H1 (cell line): ENCODE results near the gene TGFB1I1. TPM values are rescaled to one million over a fixed set of nuclear protein-coding genes. Genes with fewer than 3 reads are reported as not detected.

Experiments
- CTCF ChIA-PET: fragments of 300-600 bp; sonication (Branson Sonifier 250); formaldehyde crosslinking; loops from one replicate; lab custom pipeline; 2021; ENCODE audit not compliant: partially characterized antibody; lab: Charles Lee
- POLR2A ChIA-PET: fragments of 300-600 bp; sonication (Branson Sonifier 250); formaldehyde crosslinking; loops from one replicate; lab custom pipeline; 2021; ENCODE audit warnings: inconsistent platforms; ENCODE audit not compliant: partially characterized antibody; lab: Charles Lee
- DNase-seq, 2 experiments: peaks; one replicate each; pipeline versions ENCODE4 v3.0.0 to v3.0.0-alpha.2; 2010 to 2022; ENCODE audit warnings: low spot score in 2 of 2, low read depth in 1 of 2, mixed read lengths in 1 of 2
- FAIRE-seq: peaks from 2 replicates; lab custom pipeline; 2011; peaks lifted over from hg19 to GRCh38; lab: Jason Lieb, UNC
- H2AFZ ChIP-seq: 2 replicates; pipeline ENCODE4 v1.8.1; 2012; ENCODE audit warnings: low read length, inconsistent platforms
- H2AK5ac ChIP-seq: 2 replicates; pipeline ENCODE4 v1.6.1; 2013; ENCODE audit warnings: low read depth, low read length
- H2BK120ac ChIP-seq: replicated peaks from 2 replicates; pipeline ENCODE3; 2013; ENCODE audit warnings: low read depth, low read length, inconsistent platforms
- H2BK12ac ChIP-seq: 2 replicates; pipeline ENCODE4 v1.6.1; 2013; ENCODE audit warnings: low read depth, low read length
- H2BK15ac ChIP-seq: 2 replicates; pipeline ENCODE4 v1.6.1; 2013; ENCODE audit warnings: low read length
- H2BK20ac ChIP-seq: 2 replicates; pipeline ENCODE4 v1.6.1; 2013; ENCODE audit warnings: low read length
- H2BK5ac ChIP-seq: 2 replicates; pipeline ENCODE4 v1.6.1; 2013; ENCODE audit warnings: low read depth, low read length
- H3K14ac ChIP-seq: 2 replicates; pipeline ENCODE4 v1.6.1; 2013; ENCODE audit warnings: inconsistent platforms; ENCODE audit not compliant: insufficient read length
- H3K18ac ChIP-seq: 2 replicates; pipeline ENCODE4 v1.6.1; 2013; ENCODE audit warnings: low read length; ENCODE audit errors: extremely low read depth
- H3K23ac ChIP-seq: 2 replicates; pipeline ENCODE4 v1.6.1; 2013; ENCODE audit warnings: inconsistent platforms; ENCODE audit not compliant: insufficient read length
- H3K23me2 ChIP-seq: 2 replicates; pipeline ENCODE4 v1.6.1; 2013; ENCODE audit warnings: low read depth, low read length
- H3K27ac ChIP-seq: 2 replicates; pipeline ENCODE4 v1.6.1; 2011; ENCODE audit warnings: low read depth, low read length, inconsistent platforms
- H3K27me3 ChIP-seq, 4 experiments: replicated peaks in 1 of 4; 1 replicate in 1 of 4; 2 replicates in 3 of 4; pipeline versions ENCODE4 v1.6.1 to v1.8.1; 2011 to 2013; ENCODE audit warnings: low read length in 3 of 4, mild to moderate bottlenecking in 3 of 4, inconsistent platforms in 2 of 4, mixed read lengths in 2 of 4, moderate library complexity in 1 of 4; ENCODE audit not compliant: control insufficient read depth in 3 of 4, insufficient read depth in 3 of 4; ENCODE audit errors: extremely low read depth in 1 of 4
- H3K36me3 ChIP-seq, 4 experiments: 2 replicates each; pipeline versions ENCODE4 v1.6.1 to v1.8.1; 2011 to 2013; ENCODE audit warnings: mild to moderate bottlenecking in 4 of 4, low read length in 3 of 4, moderate library complexity in 2 of 4, control low read depth in 1 of 4, inconsistent platforms in 1 of 4; ENCODE audit not compliant: insufficient read depth in 4 of 4, control insufficient read depth in 2 of 4
- H3K4ac ChIP-seq: replicated peaks from 2 replicates; pipeline ENCODE3; 2013; ENCODE audit warnings: low read length, low read depth, mixed read lengths, inconsistent platforms; ENCODE audit not compliant: insufficient read length
- H3K4me1 ChIP-seq, 4 experiments: replicated peaks in 1 of 4; 1 replicate in 1 of 4; 2 replicates in 3 of 4; pipeline versions ENCODE4 v1.6.1 to v1.8.1; 2011 to 2013; ENCODE audit warnings: low read length in 3 of 4, inconsistent platforms in 2 of 4, mixed read lengths in 1 of 4; ENCODE audit not compliant: insufficient read depth in 4 of 4, control insufficient read depth in 3 of 4
- H3K4me2 ChIP-seq, 2 experiments: 2 replicates each; pipeline versions ENCODE4 v1.6.1 to v1.8.1; 2011 to 2013; ENCODE audit warnings: low read depth in 2 of 2, low read length in 2 of 2, control low read depth in 1 of 2, inconsistent platforms in 1 of 2, mild to moderate bottlenecking in 1 of 2; ENCODE audit not compliant: insufficient read depth in 1 of 2
- H3K4me3 ChIP-seq, 4 experiments: fragments of 200-600, 300-600 bp in 1 of 4; sonication (generic), shearing (Covaris generic), sonication (Bioruptor Twin) in 1 of 4; 2 replicates each; pipeline versions ENCODE4 v1.5.1 to v1.8.1; 2011 to 2016; ENCODE audit warnings: low read length in 4 of 4, low read depth in 3 of 4, control low read depth in 2 of 4, inconsistent platforms in 2 of 4, mild to moderate bottlenecking in 2 of 4, mixed read lengths in 1 of 4, moderate library complexity in 1 of 4; ENCODE audit not compliant: insufficient read depth in 2 of 4; ENCODE audit errors: extremely low read depth in 1 of 4
- H3K56ac ChIP-seq: replicated peaks from 2 replicates; pipeline ENCODE3; 2013; ENCODE audit warnings: low read depth, mild to moderate bottlenecking, mixed read lengths, low read length, inconsistent platforms; ENCODE audit not compliant: insufficient read length
- H3K79me1 ChIP-seq: 2 replicates; pipeline ENCODE4 v1.6.1; 2013; ENCODE audit warnings: low read depth, low read length, control low read depth
- H3K79me2 ChIP-seq, 2 experiments: 2 replicates each; pipeline versions ENCODE4 v1.6.1 to v1.8.1; 2012 to 2013; ENCODE audit warnings: low read length in 2 of 2, mild to moderate bottlenecking in 2 of 2, inconsistent platforms in 1 of 2; ENCODE audit not compliant: insufficient read depth in 2 of 2, control insufficient read depth in 1 of 2
- H3K9ac ChIP-seq, 4 experiments: replicated peaks in 1 of 4; 1 replicate in 1 of 4; 2 replicates in 3 of 4; pipeline versions ENCODE4 v1.6.1 to v1.8.1; 2011 to 2013; ENCODE audit warnings: low read depth in 3 of 4, low read length in 3 of 4, control low read depth in 2 of 4, mild to moderate bottlenecking in 2 of 4, moderate library complexity in 2 of 4, inconsistent platforms in 1 of 4; ENCODE audit errors: extremely low read depth in 1 of 4
- H3K9me3 ChIP-seq, 2 experiments: 2 replicates each; pipeline versions ENCODE4 v1.6.1 to v1.8.1; 2012 to 2013; ENCODE audit warnings: mild to moderate bottlenecking in 2 of 2, moderate library complexity in 2 of 2, control low read depth in 1 of 2, inconsistent platforms in 1 of 2, low read depth in 1 of 2, low read length in 1 of 2, mixed read lengths in 1 of 2; ENCODE audit not compliant: insufficient read depth in 2 of 2
- H4K20me1 ChIP-seq, 2 experiments: replicated peaks in 1 of 2; 2 replicates each; pipeline versions ENCODE3 to v1.8.1; 2011 to 2013; ENCODE audit warnings: inconsistent platforms in 2 of 2, low read length in 2 of 2, mild to moderate bottlenecking in 1 of 2; ENCODE audit not compliant: insufficient read depth in 2 of 2, control insufficient read depth in 1 of 2
- H4K5ac ChIP-seq: 2 replicates; pipeline ENCODE4 v1.6.1; 2013; ENCODE audit warnings: low read length, low read depth, mixed read lengths, inconsistent platforms; ENCODE audit not compliant: insufficient read length
- H4K8ac ChIP-seq: 2 replicates; pipeline ENCODE4 v1.8.0; 2013; ENCODE audit warnings: mild to moderate bottlenecking, moderate library complexity, low read length, inconsistent platforms; ENCODE audit not compliant: insufficient read depth; ENCODE audit errors: extremely low read depth
- H4K91ac ChIP-seq: replicated peaks from 2 replicates; pipeline ENCODE3; 2013; ENCODE audit warnings: low read length, mixed read lengths, inconsistent platforms; ENCODE audit not compliant: insufficient read length
- ASH2L ChIP-seq: fragments of 200-600, 300-600 bp; sonication (generic); IDR thresholded peaks from one replicate; pipeline ENCODE4 v1.7.1; 2017; ENCODE audit warnings: low read length
- CBX8 ChIP-seq: fragments of 300-800, 300-1000 bp; sonication (generic); IDR thresholded peaks from 2 replicates; pipeline ENCODE4 v1.7.1; 2016; ENCODE audit warnings: low read depth, low read length, borderline replicate concordance
- CTCF ChIP-seq, 3 experiments: IDR thresholded peaks; 1 replicate in 2 of 3; 2 replicates in 1 of 3; pipeline versions ENCODE4 v1.5.1 to v1.6.1; 2011; ENCODE audit warnings: low read length in 3 of 3, mild to moderate bottlenecking in 3 of 3, inconsistent platforms in 2 of 3, low read depth in 1 of 3, moderate library complexity in 1 of 3; ENCODE audit not compliant: insufficient read depth in 1 of 3; ENCODE audit errors: control extremely low read depth in 1 of 3
- FOSL1 ChIP-seq: IDR thresholded peaks from 2 replicates; pipeline ENCODE4 v1.6.1; 2011; ENCODE audit warnings: mild to moderate bottlenecking, low read depth, low read length, moderate library complexity; ENCODE audit not compliant: insufficient read depth
- KDM5A ChIP-seq: fragments of 200-600 bp; IDR thresholded peaks from 2 replicates; pipeline ENCODE4 v1.7.1; 2012; ENCODE audit warnings: mild to moderate bottlenecking, low read length, inconsistent platforms, mixed read lengths
- TCF12 ChIP-seq: IDR thresholded peaks from 2 replicates; pipeline ENCODE4 v1.6.1; 2011; ENCODE audit warnings: low read depth, mild to moderate bottlenecking, low read length
- WGBS, 2 experiments: shearing (Covaris generic) in 1 of 2; methylation state at CpG; one replicate each; pipeline versions ENCODE4 v1.1.6 to v1.1.7; 2013 to 2015; ENCODE audit warnings: low lambda C conversion rate in 2 of 2, mixed read lengths in 2 of 2, inconsistent platforms in 1 of 2, low coverage in 1 of 2, missing lambda C conversion rate in 1 of 2; ENCODE audit not compliant: insufficient replicate concordance in 2 of 2, insufficient coverage in 1 of 2, insufficient read length in 1 of 2; ENCODE audit errors: extremely low coverage in 1 of 2, missing lambda C conversion rate in 1 of 2; 5-methylcytosine and 5-hydroxymethylcytosine counted together
- polyA plus RNA-seq, 7 experiments: library from polyadenylated mRNA; depleted of rRNA in 3 of 7; stranded (reverse) in 5 of 7; unstranded in 2 of 7; fragments of >200 nt in 5 of 7; fragments of 200-250 nt in 2 of 7; gene quantifications; 1 replicate in 5 of 7; 2 replicates in 1 of 7; 4 replicates in 1 of 7; pipeline versions ENCODE4 v1.2.1 to v1.2.3, GENCODE V29; 2011 to 2013; ENCODE audit warnings: missing spikeins in 2 of 7, mixed read lengths in 2 of 7
- total RNA-seq: library from RNA; stranded (reverse); fragmentation: NEBNext Ultra II Directional; extraction: Animal tissue kit (Norgen Biotek cat#: 25700); gene quantifications from 2 replicates; pipeline ENCODE4 v1.2.1, GENCODE V29; 2021

The TGFB1I1 gene
- total and polyA plus RNA-seq, 2 of the 8 experiments (the other 6 are each of a cell fraction or from before 2014, with no cell fraction given) = 5.6 to 5.8 TPM

- H3K36me3 ChIP-seq = no peaks in the 10 kb centered on the region
- no peaks in the 10 kb centered on the region for H3K79me1 ChIP-seq
- no peaks in the 10 kb centered on the region for H4K20me1 ChIP-seq
- no peak overlapping the region for H3K27ac ChIP-seq
- no peak overlapping the region for H3K18ac ChIP-seq
- no peak overlapping the region for H3K4me3 ChIP-seq
- H3K14ac ChIP-seq = no peak overlapping the region
- no peak overlapping the region for H2BK15ac ChIP-seq
- no peak overlapping the region for H4K91ac ChIP-seq
- H3K79me2 ChIP-seq = no peaks in the 10 kb centered on the region
- no peak overlapping the region for H3K56ac ChIP-seq
- no peak overlapping the region for H3K4me2 ChIP-seq
- FAIRE-seq (no peak), DNase-seq (no peak)
- H3K9ac ChIP-seq = no peak overlapping the region
- H2BK20ac ChIP-seq = no peak overlapping the region
- H3K23me2 ChIP-seq = no peaks in the 10 kb centered on the region
- no peak overlapping the region for H4K8ac ChIP-seq
- WGBS, 2 experiments = 82% methylated on average over 6 of the region's 6 CpGs; no CpG with 5 or more reads in 1 of the 2 experiments
- TF ChIP-seq KDM5A = no peak
- TF ChIP-seq FOSL1 = no peak
- no peak for TF ChIP-seq CTCF (IDR thresholded peaks at IDR 0.05; ENCODE audit: control extremely low read depth in 1 of 3, insufficient read depth in 1 of 3, low read depth in 1 of 3, low read length in 3 of 3)
- TF ChIP-seq TCF12 = no peak
- TF ChIP-seq CBX8 = no peak
- no peak for TF ChIP-seq ASH2L
- H3K4ac ChIP-seq = no peak overlapping the region
- POLR2A ChIA-PET = interaction anchor here (0.6 kb wide), 1 partner anchor 263 kb away, joined by 4 read pairs; no protein-coding TSS in a partner anchor
- no peaks in the 10 kb centered on the region for H3K9me3 ChIP-seq
- no peak overlapping the region for H2AFZ ChIP-seq
- no peak overlapping the region for H4K5ac ChIP-seq
- H2BK120ac ChIP-seq = no peak overlapping the region
- no peak overlapping the region for H2BK5ac ChIP-seq
- no peaks in the 10 kb centered on the region for H3K27me3 ChIP-seq
- no peak overlapping the region for H3K23ac ChIP-seq
- peaks cover 0 to 4% (median 2%) of the 10 kb centered on the region in 4 experiments; a peak in 3 of 7 replicates for H3K4me1 ChIP-seq
- H2AK5ac ChIP-seq = no peak overlapping the region
- CTCF ChIA-PET = interaction anchor here (1.2 to 1.6 kb wide), 2 partner anchors 35 to 195 kb away, joined by 3 read pairs; no protein-coding TSS in a partner anchor
- no peak overlapping the region for H2BK12ac ChIP-seq
Measured at GRCh38 chr16:31513126-31513525, 41.2 kb downstream of the TGFB1I1 start.
